HG02943 (cell line): ENCODE data around the gene KDM6A.

Experiments
- ATAC-seq: cut with Tn5 transposase; IDR thresholded peaks from one replicate; pipeline ENCODE4 v1.9.1; 2021; ENCODE audit warnings: mild to moderate bottlenecking, low read depth, moderate library complexity; ENCODE audit not compliant: unreplicated experiment

The KDM6A gene

GRCh38 chrX:45145492-45146215 is 272.7 kb downstream of the KDM6A start:
- ATAC-seq = no peak

GRCh38 chrX:45150821-45151220 is 277.8 kb downstream of the KDM6A start:
- ATAC-seq = no peak

- no peak for ATAC-seq
Measured at GRCh38 chrX:45154033-45154360, 281.0 kb downstream of the KDM6A start.

- ATAC-seq = no peak
Measured at GRCh38 chrX:45154462-45154861, 281.5 kb downstream of the KDM6A start.

GRCh38 chrX:45157647-45158046 is 284.7 kb downstream of the KDM6A start:
- no peak for ATAC-seq
